Vagina (tissue), 2 donors: ENCODE data around the gene ELFN2. TPM values are rescaled to one million over a fixed set of nuclear protein-coding genes. Genes with fewer than 3 reads are reported as not detected.

ENCODE experiments used
- DNase-seq, 2 donors: peaks; one replicate each; pipeline ENCODE4 v3.0.0-alpha.2; 2017; ENCODE audit errors: extremely low spot score in 2 of 2
- H3K27ac ChIP-seq: fragments of 200-600 bp; sonication (generic); one replicate; pipeline ENCODE4 v1.5.1; 2019
- H3K27me3 ChIP-seq: fragments of 200-600 bp; sonication (generic); one replicate; pipeline ENCODE4 v1.5.1; 2019
- H3K36me3 ChIP-seq, 2 donors: fragments of 200-600 bp; sonication (generic); one replicate each; pipeline ENCODE4 v1.5.1; 2017 to 2019
- H3K4me1 ChIP-seq: fragments of 200-600 bp; sonication (generic); one replicate; pipeline ENCODE4 v1.5.1; 2019
- H3K4me3 ChIP-seq, 2 donors: fragments of 200-600 bp; sonication (generic); 1 replicate in 1 of 2; 2 replicates in 1 of 2; pipeline ENCODE4 v1.5.1; 2016 to 2019
- H3K9me3 ChIP-seq: fragments of 200-600 bp; sonication (generic); one replicate; pipeline ENCODE4 v1.5.1; 2019
- CTCF ChIP-seq, 3 experiments: fragments of 450-650 bp in 2 of 3; fragments of 200-600 bp in 1 of 3; sonication (generic) in 1 of 3; IDR thresholded peaks; one replicate each; pipeline ENCODE4 v1.5.1; 2017 to 2019; ENCODE audit warnings: antibody characterized with exemption in 3 of 3, mild to moderate bottlenecking in 2 of 3, moderate library complexity in 2 of 3
- POLR2A ChIP-seq, 2 donors: fragments of 450-650 bp; IDR thresholded peaks; one replicate each; pipeline ENCODE4 v1.6.1; 2017; ENCODE audit warnings: antibody characterized with exemption in 2 of 2, mild to moderate bottlenecking in 2 of 2, moderate library complexity in 2 of 2
- POLR2AphosphoS5 ChIP-seq, 2 donors: sonication (generic); formaldehyde crosslinking; IDR thresholded peaks; one replicate each; pipeline ENCODE4 v1.9.0; 2017; ENCODE audit warnings: antibody characterized with exemption in 2 of 2, mild to moderate bottlenecking in 2 of 2, low read depth in 1 of 2; ENCODE audit not compliant: insufficient read depth in 1 of 2
- intact Hi-C: fragments of 100-400 bp; cut with DNase I; formaldehyde crosslinking; loops from one replicate; pipeline ENCODE4 v1.15.1; 2023
- total RNA-seq: library from RNA; depleted of rRNA; stranded (reverse); fragments of >200 nt; gene quantifications from one replicate; pipeline ENCODE4 v1.2.3, GENCODE V29; 2016

The ELFN2 gene
- total RNA-seq, 1 donor from 2014 or later, result not detected

GRCh38 chr22:37324340-37325038, 102.8 kb downstream of the ELFN2 start:
- H3K4me3 ChIP-seq, result no peak overlapping the region
- no peak for DNase-seq
- intact Hi-C loops, result loop anchor here (10.0 kb wide), 1 partner anchor 130 kb away; no protein-coding TSS in a partner anchor
- H3K36me3 ChIP-seq, result no peaks in the 10 kb centered on the region
- no peaks in the 10 kb centered on the region for H3K9me3 ChIP-seq
- H3K27ac ChIP-seq, result no peak overlapping the region
- no peak for TF ChIP-seq CTCF (IDR thresholded peaks at IDR 0.05)
- TF ChIP-seq POLR2AphosphoS5 (IDR thresholded peaks at IDR 0.05; ENCODE audit: insufficient read depth in 1 of 2, low read depth in 1 of 2), result no peak
- TF ChIP-seq POLR2A (IDR thresholded peaks at IDR 0.05), result no peak
- H3K4me1 ChIP-seq, result no peaks in the 10 kb centered on the region
- peaks cover 4% of the 10 kb centered on the region for H3K27me3 ChIP-seq

GRCh38 chr22:37320726-37321677, 106.3 kb downstream of the ELFN2 start:
- H3K27ac ChIP-seq, result no peak overlapping the region
- H3K27me3 ChIP-seq, result peaks cover 4% of the 10 kb centered on the region
- no peaks in the 10 kb centered on the region for H3K4me1 ChIP-seq
- H3K9me3 ChIP-seq, result no peaks in the 10 kb centered on the region
- intact Hi-C loops, result loop anchor here (10.0 kb wide), 1 partner anchor 134 kb away; no protein-coding TSS in a partner anchor
- H3K36me3 ChIP-seq, result no peaks in the 10 kb centered on the region
- no peak for TF ChIP-seq POLR2A (IDR thresholded peaks at IDR 0.05)
- no peak overlapping the region for H3K4me3 ChIP-seq
- DNase-seq, result no peak

GRCh38 chr22:37319469-37319868, 107.8 kb downstream of the ELFN2 start:
- Histone ChIP-seq H3K36me3 (no peaks in the 10 kb centered on the region), H3K9me3 (no peaks in the 10 kb centered on the region), H3K27ac (no peak overlapping the region), H3K27me3 (no peaks in the 10 kb centered on the region), H3K4me1 (no peaks in the 10 kb centered on the region), H3K4me3 (no peak overlapping the region)
- no peak for TF ChIP-seq POLR2A (IDR thresholded peaks at IDR 0.05)
- TF ChIP-seq CTCF (IDR thresholded peaks at IDR 0.05), result no peak
- intact Hi-C loops, result no loop called here
- DNase-seq, result no peak

- TF ChIP-seq POLR2AphosphoS5 (IDR thresholded peaks at IDR 0.05; ENCODE audit: insufficient read depth in 1 of 2, low read depth in 1 of 2) (no peak), POLR2A (IDR thresholded peaks at IDR 0.05) (no peak), CTCF (IDR thresholded peaks at IDR 0.05) (no peak)
- H3K9me3 ChIP-seq, result no peaks in the 10 kb centered on the region
- intact Hi-C loops, result no loop called here
- no peak overlapping the region for H3K27ac ChIP-seq
- H3K36me3 ChIP-seq, result no peaks in the 10 kb centered on the region
- H3K27me3 ChIP-seq, result no peaks in the 10 kb centered on the region
- DNase-seq, result no peak
- H3K4me1 ChIP-seq, result no peaks in the 10 kb centered on the region
- H3K4me3 ChIP-seq, result no peak overlapping the region
Measured at GRCh38 chr22:37318364-37319109, 108.7 kb downstream of the ELFN2 start.

Other genes starting within 250 kb of the ELFN2 start
- 4.9 TPM for gene C1QTNF6, start 239.2 kb downstream of the ELFN2 start, total RNA-seq
- not detected for gene SSTR3, start 215.0 kb downstream of the ELFN2 start, total RNA-seq
- gene RAC2, start 183.2 kb downstream of the ELFN2 start, total RNA-seq, result 15.7 TPM
- gene CYTH4, start 145.0 kb downstream of the ELFN2 start, total RNA-seq, result 16.2 TPM
- gene MFNG, start 58.9 kb upstream of the ELFN2 start, total RNA-seq, result 15.2 TPM
- 11.0 TPM for gene CARD10, start 91.9 kb upstream of the ELFN2 start, total RNA-seq
- 46.2 TPM for gene CDC42EP1, start 133.0 kb upstream of the ELFN2 start, total RNA-seq
- gene LGALS2, start 152.6 kb upstream of the ELFN2 start, total RNA-seq, result not detected
- gene GGA1, start 181.4 kb upstream of the ELFN2 start, total RNA-seq, result 45.7 TPM
- 34.1 TPM for gene SH3BP1, start 212.2 kb upstream of the ELFN2 start, total RNA-seq
- gene PDXP, start 231.2 kb upstream of the ELFN2 start, total RNA-seq, result 6.4 TPM
- 1,638 TPM for gene LGALS1, start 248.2 kb upstream of the ELFN2 start, total RNA-seq